ENCODE measurements around the gene ENOX2. TPM values are rescaled to one million over a fixed set of nuclear protein-coding genes. Genes with fewer than 3 reads are reported as not detected.
"Not testable (repeated sequence)": the region's sequence is repeated elsewhere in the genome, so short reads cannot be mapped to it uniquely, and the experiment has no call there.

Gene ENOX2
- total RNA-seq, 1 experiment from 2014 or later = 12.9 TPM

- DNase-seq (ENCODE audit: low read depth, low spot score) (no peak), ATAC-seq (no peak)
- Histone ChIP-seq H4K20me1 (ENCODE audit: insufficient read depth) (no peaks in the 10 kb centered on the region), H3K4me3 (replicated peaks in 1 of 2; ENCODE audit: low read depth in 1 of 2, low read length in 2 of 2) (no peak overlapping the region), H3K4me1 (ENCODE audit: control insufficient read depth in 1 of 2, insufficient read depth in 2 of 2, low read length in 2 of 2) (no peaks in the 10 kb centered on the region), H2AFZ (ENCODE audit: low read depth, low read length, poor library complexity, severe bottlenecking) (no peak overlapping the region), H3K4me2 (ENCODE audit: low read length) (no peak overlapping the region), H3K27ac (ENCODE audit: low read depth, low read length) (no peak overlapping the region), H3K79me2 (ENCODE audit: insufficient read depth, low read length) (no peaks in the 10 kb centered on the region), H3K9me2 (ENCODE audit: insufficient read depth) (no peaks in the 10 kb centered on the region), H3K9ac (ENCODE audit: low read length) (no peak overlapping the region), H3K9me3 (ENCODE audit: control insufficient read depth in 1 of 2, insufficient read depth in 1 of 2, low read depth in 1 of 2, low read length in 2 of 2) (no peaks in the 10 kb centered on the region), H3K36me3 (ENCODE audit: control insufficient read depth in 1 of 2, insufficient read depth in 2 of 2, low read length in 2 of 2) (no peaks in the 10 kb centered on the region), H3K27me3 (ENCODE audit: insufficient read depth, low read length) (no peaks in the 10 kb centered on the region)
- ChIA-PET POLR2A (no interaction called here), CTCF (no interaction called here), RAD21 (ENCODE audit: low non-redundant PET in 1 of 2, low total read pairs in 2 of 2, uncharacterized antibody in 2 of 2, unreplicated experiment in 2 of 2) (no interaction called here)
- BruUV-seq (replicated peaks) = no TSS peak
- intact Hi-C loops (cut with micrococcal nuclease) = no loop called here
- TF ChIP-seq SIN3A (IDR thresholded peaks at IDR 0.05; ENCODE audit: low read depth) = no peak
Observed at GRCh38 chrX:130937101-130937500, 34.1 kb upstream of the ENOX2 start.

GRCh38 chrX:130933358-130933757 lies 30.3 kb upstream of the ENOX2 start:
- Histone ChIP-seq H3K9ac (ENCODE audit: low read length) (no peak overlapping the region), H3K27me3 (ENCODE audit: insufficient read depth, low read length) (no peaks in the 10 kb centered on the region), H3K27ac (ENCODE audit: low read depth, low read length) (no peak overlapping the region), H4K20me1 (ENCODE audit: insufficient read depth) (no peaks in the 10 kb centered on the region), H3K4me1 (ENCODE audit: control insufficient read depth in 1 of 2, insufficient read depth in 2 of 2, low read length in 2 of 2) (no peaks in the 10 kb centered on the region), H3K36me3 (ENCODE audit: control insufficient read depth in 1 of 2, insufficient read depth in 2 of 2, low read length in 2 of 2) (no peaks in the 10 kb centered on the region), H3K4me3 (replicated peaks in 1 of 2; ENCODE audit: low read depth in 1 of 2, low read length in 2 of 2) (no peak overlapping the region), H3K4me2 (ENCODE audit: low read length) (no peak overlapping the region), H3K9me3 (ENCODE audit: control insufficient read depth in 1 of 2, insufficient read depth in 1 of 2, low read depth in 1 of 2, low read length in 2 of 2) (no peaks in the 10 kb centered on the region), H3K9me2 (ENCODE audit: insufficient read depth) (no peaks in the 10 kb centered on the region), H2AFZ (ENCODE audit: low read depth, low read length, poor library complexity, severe bottlenecking) (no peak overlapping the region), H3K79me2 (ENCODE audit: insufficient read depth, low read length) (no peaks in the 10 kb centered on the region)
- intact Hi-C loops (cut with micrococcal nuclease) = no loop called here
- ATAC-seq = no peak
- TF ChIP-seq JUND (IDR thresholded peaks at IDR 0.05) (no peak), RAD21 (IDR thresholded peaks at IDR 0.05; ENCODE audit: low read depth) (no peak), CEBPB (IDR thresholded peaks at IDR 0.05; ENCODE audit: low read depth) (no peak), ZNF274 (IDR thresholded peaks at IDR 0.05; ENCODE audit: low read depth, low read length) (no peak), ELF1 (IDR thresholded peaks at IDR 0.05; ENCODE audit: borderline replicate concordance, low read depth) (no peak), EZH2 (IDR thresholded peaks at IDR 0.05) (no peak), ATF3 (IDR thresholded peaks at IDR 0.05) (no peak), TCF7L2 (IDR thresholded peaks at IDR 0.05; ENCODE audit: borderline replicate concordance, extremely low read depth, insufficient read depth, insufficient read length) (no peak)
- ChIA-PET RAD21 (ENCODE audit: low non-redundant PET in 1 of 2, low total read pairs in 2 of 2, uncharacterized antibody in 2 of 2, unreplicated experiment in 2 of 2) (no interaction called here), CTCF (no interaction called here), POLR2A (no interaction called here)
- no TSS peak for BruUV-seq (replicated peaks)
- DNase-seq (ENCODE audit: low read depth, low spot score) = no peak

- H3K79me2 ChIP-seq (ENCODE audit: insufficient read depth, low read length); intact Hi-C loops (cut with micrococcal nuclease); H3K9me2 ChIP-seq (ENCODE audit: insufficient read depth); H3K27me3 ChIP-seq (ENCODE audit: insufficient read depth, low read length); CTCF ChIA-PET; RAD21 ChIA-PET (ENCODE audit: low non-redundant PET in 1 of 2, low total read pairs in 2 of 2, uncharacterized antibody in 2 of 2, unreplicated experiment in 2 of 2); H3K4me3 ChIP-seq (replicated peaks in 1 of 2; ENCODE audit: low read depth in 1 of 2, low read length in 2 of 2); H4K20me1 ChIP-seq (ENCODE audit: insufficient read depth); BruUV-seq (replicated peaks); H3K27ac ChIP-seq (ENCODE audit: low read depth, low read length); ATAC-seq; H3K4me2 ChIP-seq (ENCODE audit: low read length); H3K4me1 ChIP-seq (ENCODE audit: control insufficient read depth in 1 of 2, insufficient read depth in 2 of 2, low read length in 2 of 2); H3K9ac ChIP-seq (ENCODE audit: low read length); POLR2A ChIA-PET; H3K36me3 ChIP-seq (ENCODE audit: control insufficient read depth in 1 of 2, insufficient read depth in 2 of 2, low read length in 2 of 2); H3K9me3 ChIP-seq (ENCODE audit: control insufficient read depth in 1 of 2, insufficient read depth in 1 of 2, low read depth in 1 of 2, low read length in 2 of 2); H2AFZ ChIP-seq (ENCODE audit: low read depth, low read length, poor library complexity, severe bottlenecking); DNase-seq (ENCODE audit: low read depth, low spot score): not testable (repeated sequence)
Observed at GRCh38 chrX:130920405-130920804, 17.4 kb upstream of the ENOX2 start.

GRCh38 chrX:130919676-130920075 lies 16.7 kb upstream of the ENOX2 start:
- H3K4me1 ChIP-seq (ENCODE audit: control insufficient read depth in 1 of 2, insufficient read depth in 2 of 2, low read length in 2 of 2); H3K4me3 ChIP-seq (replicated peaks in 1 of 2; ENCODE audit: low read depth in 1 of 2, low read length in 2 of 2); H3K27me3 ChIP-seq (ENCODE audit: insufficient read depth, low read length); BruUV-seq (replicated peaks); H3K9ac ChIP-seq (ENCODE audit: low read length); H2AFZ ChIP-seq (ENCODE audit: low read depth, low read length, poor library complexity, severe bottlenecking); H3K9me2 ChIP-seq (ENCODE audit: insufficient read depth); H3K79me2 ChIP-seq (ENCODE audit: insufficient read depth, low read length); H3K27ac ChIP-seq (ENCODE audit: low read depth, low read length); H3K4me2 ChIP-seq (ENCODE audit: low read length); RAD21 ChIA-PET (ENCODE audit: low non-redundant PET in 1 of 2, low total read pairs in 2 of 2, uncharacterized antibody in 2 of 2, unreplicated experiment in 2 of 2); H3K9me3 ChIP-seq (ENCODE audit: control insufficient read depth in 1 of 2, insufficient read depth in 1 of 2, low read depth in 1 of 2, low read length in 2 of 2); ATAC-seq; DNase-seq (ENCODE audit: low read depth, low spot score); H3K36me3 ChIP-seq (ENCODE audit: control insufficient read depth in 1 of 2, insufficient read depth in 2 of 2, low read length in 2 of 2); POLR2A ChIA-PET; H4K20me1 ChIP-seq (ENCODE audit: insufficient read depth): not testable (repeated sequence)
- CTCF ChIA-PET = interaction anchor here (0.6 kb wide), 1 partner anchor 532 kb away, joined by 3 read pairs; no protein-coding TSS in a partner anchor
- intact Hi-C loops (cut with micrococcal nuclease) = loop anchor here (10.0 kb wide), 1 partner anchor 1315 kb away; no protein-coding TSS in a partner anchor

Measured in HCT116 (cell line).